Activated CD8-positive, alpha-beta memory T cell treated with anti-CD3 and anti-CD28 coated beads, Interleukin-2, amount 50 U/mL, for 24 hours (primary cell): ENCODE data around the gene TRERF1.
"Not testable (repeated sequence)": the region's sequence is repeated elsewhere in the genome, so short reads cannot be mapped to it uniquely, and the experiment has no call there.

Experiments
- DNase-seq: peaks from one replicate; pipeline ENCODE4 v3.0.0-alpha.2; 2020; ENCODE audit errors: extremely low read depth

The TRERF1 gene

DNA sequence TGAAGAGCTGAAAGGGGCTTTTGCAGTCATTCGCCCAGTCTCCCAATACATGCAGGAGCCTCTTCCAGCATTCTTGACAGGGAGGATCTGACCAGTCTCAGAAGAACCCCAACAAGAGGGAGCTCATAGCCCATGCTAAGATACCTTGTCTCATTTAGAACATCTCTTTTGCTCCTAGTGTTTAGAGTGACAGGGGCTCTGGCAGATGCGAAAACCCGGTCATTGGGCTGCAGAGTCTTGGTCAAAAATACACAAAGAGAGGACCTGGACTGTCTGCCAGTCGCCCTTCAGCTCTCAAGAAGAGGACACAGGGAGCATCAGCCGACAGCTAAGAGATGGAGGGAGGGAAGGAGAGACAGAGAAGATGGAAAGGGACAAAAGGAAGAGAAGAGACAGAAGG, 257.7 kb downstream of the TRERF1 start:
- no peak for DNase-seq

GRCh38 chr6:42193491-42193894, 258.2 kb downstream of the TRERF1 start:
- no peak for DNase-seq

DNA sequence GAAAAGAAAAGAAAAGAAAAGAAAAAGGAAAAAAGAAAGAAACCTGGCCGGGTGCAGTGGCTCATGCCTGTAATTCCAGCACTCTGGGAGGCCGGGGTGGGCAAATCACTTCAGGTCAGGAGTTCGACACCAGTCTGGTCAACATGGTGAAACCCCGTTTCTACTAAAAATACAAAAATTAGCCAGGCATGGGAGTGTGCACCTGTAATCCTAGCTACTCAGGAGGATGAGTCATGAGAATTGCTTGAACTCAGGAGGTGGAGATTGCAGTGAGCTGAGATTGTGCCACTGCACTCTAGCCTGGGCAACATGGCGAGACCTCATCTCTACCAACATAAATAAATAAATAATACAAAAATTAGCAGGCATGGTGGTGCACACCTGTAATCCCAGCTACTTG, 259.3 kb downstream of the TRERF1 start:
- not testable (repeated sequence) for DNase-seq

DNA sequence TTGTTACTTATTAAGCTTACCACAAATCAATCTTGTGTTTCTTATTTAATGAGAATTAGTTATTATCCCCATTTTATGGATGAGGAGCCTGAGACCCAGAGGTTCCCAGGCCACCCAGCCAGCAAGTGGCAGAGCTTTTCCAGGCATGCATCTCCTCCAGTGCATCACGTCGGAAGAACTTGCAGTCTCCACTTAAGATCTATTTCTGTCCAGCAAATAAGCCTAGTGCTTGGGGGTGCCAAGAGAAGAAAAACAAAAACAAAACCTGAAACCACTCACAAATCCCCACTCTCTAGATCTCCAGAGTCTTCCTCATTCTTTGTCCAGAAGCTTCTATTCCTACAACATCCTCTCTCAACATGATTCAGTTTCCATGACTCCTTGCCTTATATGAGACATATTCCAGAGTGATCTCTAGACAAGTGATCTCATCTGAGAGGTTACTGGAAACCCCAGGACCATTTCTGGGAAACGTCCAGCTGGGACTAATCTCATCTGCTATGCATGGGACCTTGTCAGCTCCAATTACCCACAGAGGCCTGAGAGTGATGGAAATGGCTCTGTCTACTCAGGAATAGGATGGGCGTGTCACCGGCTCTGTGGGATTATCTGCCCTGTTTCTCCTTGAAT, 261.1 kb downstream of the TRERF1 start:
- no peak for DNase-seq

DNA sequence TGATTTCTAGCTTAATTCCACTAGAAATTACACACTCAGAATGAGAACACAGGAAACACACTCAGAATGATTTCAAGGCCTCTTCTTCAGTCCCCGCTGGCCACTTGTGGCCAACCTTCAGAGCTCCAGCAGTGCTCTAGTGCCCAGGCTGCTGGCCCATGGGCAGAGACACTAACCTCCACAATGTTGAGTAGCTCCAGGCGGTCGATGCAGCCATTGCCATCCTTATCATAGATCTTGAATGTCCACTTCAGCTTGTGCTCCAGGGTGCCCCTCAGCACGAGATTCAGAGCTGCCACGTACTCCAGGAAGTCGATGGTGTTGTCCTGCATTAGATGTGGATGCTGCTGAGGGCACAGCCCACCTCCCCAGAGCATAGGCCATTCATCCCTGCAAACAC, 263.3 kb downstream of the TRERF1 start:
- no peak for DNase-seq

GRCh38 chr6:42185597-42185996, 266.1 kb downstream of the TRERF1 start:
- no peak for DNase-seq

DNA sequence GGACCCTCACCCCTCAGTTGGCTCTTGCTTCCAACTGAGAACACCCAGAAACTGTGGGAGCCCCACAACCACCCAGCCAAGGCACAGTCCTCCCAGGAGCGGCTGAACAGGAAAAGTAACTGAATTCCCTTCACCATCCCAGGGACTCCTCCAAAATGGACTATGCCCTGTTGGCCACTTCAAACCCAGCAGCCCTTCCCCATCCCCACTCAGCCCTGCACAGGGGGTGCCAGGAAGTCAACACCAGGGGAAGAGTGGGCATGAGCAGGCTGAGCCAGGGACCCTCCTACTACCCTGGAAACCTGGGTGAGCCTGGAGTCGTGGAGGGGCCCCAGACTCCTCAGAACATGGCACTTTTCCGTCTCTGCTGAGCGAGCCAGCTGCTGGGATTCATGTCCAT, 267.3 kb downstream of the TRERF1 start:
- DNase-seq = no peak

GRCh38 chr6:42182101-42182500, 269.6 kb downstream of the TRERF1 start:
- DNase-seq = no peak

DNA sequence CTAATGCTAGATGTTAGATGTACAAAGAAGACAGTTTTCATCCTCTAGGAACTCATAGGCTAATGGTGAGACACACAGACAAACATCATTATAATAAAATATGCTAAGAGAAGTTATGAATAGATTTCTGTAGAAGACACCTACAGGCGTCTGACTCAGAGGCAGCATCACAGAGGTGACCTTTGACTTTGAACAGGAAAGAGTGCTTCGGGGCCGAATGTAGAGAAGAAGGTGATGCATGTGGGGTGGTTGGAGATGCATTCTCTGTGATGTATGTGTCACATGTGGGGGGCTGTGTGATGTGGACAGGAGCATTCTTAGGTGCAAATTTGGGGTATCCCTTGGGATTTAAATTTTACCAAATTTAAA, 271.8 kb downstream of the TRERF1 start:
- no peak for DNase-seq

- no peak for DNase-seq
Observed at GRCh38 chr6:42179261-42179944, 272.3 kb downstream of the TRERF1 start.

GRCh38 chr6:42177514-42178364, 274.0 kb downstream of the TRERF1 start:
- DNase-seq = no peak

DNA sequence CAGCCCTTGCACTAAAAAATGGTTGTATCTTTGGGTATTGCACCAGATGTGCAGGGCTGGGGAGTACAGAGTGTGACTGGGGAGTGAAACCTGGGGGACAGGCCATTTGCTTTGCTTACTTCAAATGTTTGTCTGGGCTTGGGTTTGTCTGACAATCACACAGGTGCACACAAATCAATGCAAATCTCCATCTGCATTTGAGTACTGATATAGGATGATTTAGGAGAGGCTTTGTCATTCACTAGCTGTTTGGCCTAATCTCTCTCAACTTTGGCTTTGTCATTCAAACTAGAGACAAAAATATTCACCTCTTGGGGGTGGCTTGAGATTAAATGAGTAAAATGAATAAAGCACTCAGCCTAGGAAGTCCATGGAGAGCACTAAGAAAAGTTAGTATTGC, 274.7 kb downstream of the TRERF1 start:
- no peak for DNase-seq

GRCh38 chr6:42175860-42176259, 275.9 kb downstream of the TRERF1 start:
- no peak for DNase-seq
